Skin of body (tissue), 2 donors: Measurements from ENCODE around the gene RFLNA. TPM values are rescaled to one million over a fixed set of nuclear protein-coding genes. Genes with fewer than 3 reads are reported as not detected.

ENCODE experiments used
- DNase-seq: peaks from one replicate; lab custom pipeline; 2025; lab: John Stamatoyannopoulos, UW
- total RNA-seq: library from RNA; depleted of rRNA; stranded (reverse); fragments of >200 nt; gene quantifications from one replicate; pipeline ENCODE4 v1.2.3, GENCODE V29; 2014

RFLNA gene
- total RNA-seq, 1 donor from 2014 or later: 8.8 TPM

- DNase-seq: no peak
These were observed 42.0 kb downstream of the RFLNA start for GRCh38 chr12:124336742-124337520.

DNA sequence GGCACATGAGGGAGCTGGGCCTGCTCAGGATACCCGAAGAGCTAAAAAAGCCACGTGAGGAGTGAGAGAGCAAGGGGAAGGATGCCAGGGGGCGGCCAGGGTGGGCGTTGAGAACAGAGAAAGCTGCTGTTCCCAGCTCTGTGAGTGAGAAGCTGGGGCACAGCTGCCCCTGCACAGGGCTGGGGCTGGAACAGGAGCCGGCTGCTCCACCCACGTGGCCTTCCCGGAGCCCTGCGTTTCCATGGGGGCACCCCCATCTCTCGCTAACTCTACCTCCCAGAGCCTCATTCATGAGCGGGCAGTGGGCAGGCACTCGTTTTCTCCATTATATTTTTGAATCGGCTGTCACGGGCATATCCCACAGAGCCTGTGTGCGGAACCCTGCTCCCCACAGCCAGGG is 42.7 kb downstream of the RFLNA start:
- no peak for DNase-seq

DNA sequence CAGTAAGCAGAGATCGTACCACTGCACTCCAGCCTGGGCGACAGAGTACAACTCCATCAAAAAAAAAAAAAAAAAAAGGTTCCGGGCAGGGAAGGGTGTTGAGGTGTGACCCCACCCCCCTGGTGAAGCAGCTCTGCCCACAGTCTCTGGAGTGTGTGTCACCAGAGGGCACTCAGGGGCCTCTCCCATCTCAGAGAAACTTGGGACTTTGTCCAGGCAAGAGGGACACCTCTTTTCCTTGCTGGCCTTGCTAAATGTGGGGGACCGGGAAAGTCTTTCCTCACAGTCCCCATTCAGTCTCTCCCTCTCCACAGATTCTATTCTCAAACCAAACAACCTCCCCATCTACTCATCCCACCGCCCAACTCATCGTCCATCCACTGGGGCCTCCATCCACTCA is 43.6 kb downstream of the RFLNA start:
- no peak for DNase-seq

GRCh38 chr12:124338876-124339603 is 44.1 kb downstream of the RFLNA start:
- no peak for DNase-seq

DNA sequence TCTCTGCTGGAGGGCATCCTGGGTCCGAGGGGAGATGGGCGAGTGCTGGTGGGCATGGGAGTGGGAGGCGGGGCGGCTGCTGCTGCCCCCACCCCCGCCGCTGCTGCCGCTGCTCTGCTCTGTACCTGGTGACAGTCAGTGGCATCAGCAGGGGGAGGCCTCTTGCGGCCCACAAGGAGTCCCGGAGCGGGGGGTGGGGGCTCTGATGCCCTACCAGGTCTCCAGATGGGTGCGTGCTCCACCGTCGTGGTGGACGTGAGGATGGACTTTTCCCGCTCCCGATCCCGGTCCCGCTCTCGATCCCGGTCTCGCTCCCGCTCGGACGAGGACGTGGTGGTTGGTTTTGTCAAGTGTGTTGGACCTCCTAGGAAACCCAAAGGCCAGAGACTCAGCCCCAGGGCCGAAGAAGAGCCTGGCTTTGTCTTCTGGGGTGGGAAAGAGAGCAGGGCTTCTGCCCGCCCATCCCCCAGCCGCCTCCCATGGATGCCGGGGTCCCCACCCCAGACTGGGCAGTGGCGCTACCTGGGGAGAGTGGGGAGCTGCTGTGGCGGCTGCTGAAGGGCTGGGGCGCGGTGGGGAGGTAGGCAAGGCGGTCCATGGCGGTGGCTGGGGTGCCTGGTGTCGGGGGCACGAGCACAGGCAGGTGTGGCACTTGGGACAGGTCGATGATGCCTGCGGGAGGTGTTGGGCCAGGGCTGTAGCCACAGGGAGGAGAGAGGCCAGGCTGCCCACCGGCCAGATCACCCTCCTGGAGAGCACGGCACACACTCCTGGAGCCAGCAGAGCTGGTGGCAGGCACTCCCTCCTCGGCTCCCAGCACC is 45.4 kb downstream of the RFLNA start:
- DNase-seq: no peak

DNA sequence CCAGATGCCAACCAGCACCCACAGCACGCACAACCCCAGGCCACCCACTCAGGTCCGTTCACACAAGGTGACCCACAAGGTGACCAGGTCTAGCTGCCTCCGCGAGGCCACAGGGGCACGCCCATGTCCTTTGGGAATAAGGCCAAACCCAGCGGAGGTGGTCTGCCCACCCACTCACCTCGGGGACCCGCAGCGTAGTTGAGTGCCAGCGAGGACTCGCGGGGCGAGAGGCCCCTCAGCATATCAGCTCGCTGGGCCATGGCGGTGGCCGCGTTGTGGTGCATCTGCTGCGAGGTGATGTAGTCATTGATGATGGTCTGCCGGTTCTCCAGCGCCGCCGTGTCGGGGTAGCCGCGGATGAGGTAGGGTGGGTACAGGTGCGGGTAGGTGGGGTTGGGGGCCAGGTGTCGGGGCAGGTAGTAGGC is 46.8 kb downstream of the RFLNA start:
- no peak for DNase-seq

- DNase-seq: no peak
These were observed 49.1 kb downstream of the RFLNA start for GRCh38 chr12:124344022-124344421.

DNA sequence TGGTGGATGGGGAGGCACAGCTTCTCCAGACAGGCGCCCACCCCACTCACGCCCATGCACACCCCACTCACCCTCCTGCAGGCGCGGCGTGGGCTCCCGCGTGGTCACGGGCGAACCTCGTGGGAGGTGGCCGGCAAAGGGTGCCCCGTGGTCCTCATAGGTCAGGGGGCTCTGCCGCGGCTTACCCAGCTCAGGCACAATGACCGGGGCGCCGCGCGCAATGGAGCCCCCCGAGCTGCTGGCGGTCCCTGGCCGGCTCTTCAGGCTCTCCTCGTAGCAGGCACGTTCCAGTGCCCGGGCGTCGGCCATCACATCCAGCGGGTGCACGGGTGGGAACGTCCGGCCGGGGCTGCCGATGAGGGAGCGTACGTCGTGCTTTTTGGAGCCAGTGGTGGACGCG is 49.6 kb downstream of the RFLNA start:
- DNase-seq: no peak

DNA sequence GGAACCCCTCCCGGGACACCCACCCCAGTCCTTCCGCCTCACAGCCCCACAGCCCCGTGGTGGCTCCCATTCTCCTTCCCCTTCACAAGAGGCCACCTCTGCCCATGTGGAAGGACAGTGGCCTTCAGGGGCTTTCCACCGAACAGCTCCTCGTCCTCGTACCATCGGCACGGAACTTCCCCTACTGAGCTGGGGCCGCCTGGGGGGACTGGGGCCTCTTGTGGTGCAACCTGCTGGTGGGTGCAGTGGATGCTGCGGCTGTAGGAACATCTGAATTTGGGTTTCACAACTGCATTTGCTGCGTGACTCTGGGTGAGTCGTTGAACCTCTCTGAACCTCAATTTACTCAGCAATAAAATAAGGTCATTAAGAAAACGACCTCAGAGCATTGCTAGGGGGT is 50.9 kb downstream of the RFLNA start:
- no peak for DNase-seq

GRCh38 chr12:124346425-124347168 is 51.7 kb downstream of the RFLNA start:
- DNase-seq: no peak

DNA sequence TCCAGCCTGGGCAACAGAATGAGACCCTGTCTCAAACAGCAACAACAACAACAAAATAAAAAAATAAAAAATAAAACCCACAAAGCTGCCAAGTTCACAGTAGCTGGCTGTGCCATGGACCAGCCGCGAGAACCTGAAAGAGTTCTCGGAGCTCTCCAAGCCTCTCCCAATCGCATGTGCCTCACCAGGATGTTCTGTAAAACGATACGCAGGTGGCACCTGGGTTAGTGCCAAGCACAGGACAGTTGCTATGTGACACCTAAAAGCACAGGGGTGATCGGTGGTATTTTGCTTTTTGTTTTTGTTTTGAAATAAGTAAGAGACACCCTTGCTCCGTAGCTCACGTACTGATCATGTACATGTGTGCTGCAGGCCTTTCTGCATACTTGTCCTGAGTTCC is 52.4 kb downstream of the RFLNA start:
- no peak for DNase-seq

DNA sequence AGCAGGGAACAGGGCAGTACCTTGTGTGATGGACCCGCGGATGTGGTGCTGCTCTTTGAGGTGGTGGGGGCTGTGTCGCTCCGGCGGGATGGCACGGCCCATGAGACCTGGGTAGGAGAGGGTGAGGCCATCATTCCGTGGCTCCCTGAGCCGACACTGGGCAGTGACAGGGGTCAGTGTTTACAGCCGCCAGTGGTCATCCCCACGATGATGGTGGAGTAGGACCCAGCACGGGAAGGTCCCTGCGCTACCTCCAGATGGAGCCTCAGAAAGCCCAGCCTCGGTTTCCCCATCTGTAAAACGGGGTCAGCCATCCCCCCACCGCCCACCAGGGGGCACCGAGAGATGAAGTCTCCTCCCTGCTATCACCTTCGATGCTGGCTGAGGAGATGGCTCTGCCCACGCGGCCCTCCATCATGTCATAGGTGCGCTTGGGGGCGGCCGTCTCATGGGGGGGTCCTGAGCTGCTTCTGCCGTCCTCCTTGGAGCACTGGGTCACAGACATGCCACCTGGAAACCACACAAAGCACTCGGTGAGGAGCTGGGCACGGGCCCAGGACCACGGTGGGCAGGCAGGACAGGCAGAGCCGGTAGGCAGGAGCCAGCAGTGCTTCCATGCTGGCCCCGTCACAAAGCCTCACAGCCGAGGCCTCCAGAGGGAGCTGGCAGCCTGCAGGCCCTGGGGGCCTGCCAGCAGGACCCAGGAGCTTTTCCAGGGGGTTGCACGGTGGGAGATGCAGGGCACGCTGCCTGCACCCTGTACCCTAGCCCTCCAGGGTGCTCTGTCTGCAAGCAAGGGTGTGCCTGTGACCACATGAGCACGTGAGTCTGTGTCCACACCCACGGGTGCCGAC is 53.1 kb downstream of the RFLNA start:
- DNase-seq: no peak

- no peak for DNase-seq
These were observed 53.9 kb downstream of the RFLNA start for GRCh38 chr12:124348659-124349380.

DNA sequence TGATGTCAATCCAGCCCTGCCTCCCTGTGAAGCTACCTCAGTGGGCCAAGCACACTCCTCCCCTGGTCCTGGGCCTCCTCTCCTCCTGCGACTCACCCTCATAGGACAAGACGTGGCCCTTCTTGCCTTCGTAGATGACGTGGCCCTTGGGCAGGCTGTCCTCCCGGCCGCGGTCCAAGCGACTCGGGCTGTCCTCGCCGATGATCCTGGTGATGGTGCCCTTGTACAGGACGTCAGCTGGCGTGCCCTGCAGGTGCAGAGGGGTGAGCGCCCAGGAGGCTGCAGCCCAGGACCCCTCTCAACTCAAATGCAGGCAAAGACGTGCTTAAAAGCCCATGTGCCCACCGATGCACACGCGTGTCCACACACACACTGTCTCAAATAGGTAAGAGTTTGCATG is 55.6 kb downstream of the RFLNA start:
- no peak for DNase-seq

GRCh38 chr12:124351422-124351821 is 56.5 kb downstream of the RFLNA start:
- DNase-seq: no peak

GRCh38 chr12:124352257-124352656 is 57.4 kb downstream of the RFLNA start:
- DNase-seq: no peak

DNA sequence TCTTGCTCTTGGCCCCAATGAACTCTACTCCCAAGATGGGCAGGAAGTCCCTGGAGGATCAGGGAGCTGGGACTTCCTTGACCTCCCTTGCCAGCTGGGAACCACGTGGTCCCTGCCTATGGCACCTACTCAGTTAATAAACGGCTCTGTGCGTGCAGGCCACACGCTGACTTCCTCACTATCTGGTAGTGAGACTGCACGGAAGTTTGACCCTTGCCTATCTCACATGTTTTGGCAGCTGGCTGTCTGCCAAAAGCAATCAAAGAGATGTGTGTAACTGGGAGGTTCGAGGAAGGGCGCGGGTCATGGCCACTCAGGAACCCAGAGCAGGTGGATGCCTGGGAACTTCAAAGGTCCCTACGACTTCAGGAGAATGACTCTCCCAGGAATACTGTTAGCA is 57.9 kb downstream of the RFLNA start:
- no peak for DNase-seq

DNA sequence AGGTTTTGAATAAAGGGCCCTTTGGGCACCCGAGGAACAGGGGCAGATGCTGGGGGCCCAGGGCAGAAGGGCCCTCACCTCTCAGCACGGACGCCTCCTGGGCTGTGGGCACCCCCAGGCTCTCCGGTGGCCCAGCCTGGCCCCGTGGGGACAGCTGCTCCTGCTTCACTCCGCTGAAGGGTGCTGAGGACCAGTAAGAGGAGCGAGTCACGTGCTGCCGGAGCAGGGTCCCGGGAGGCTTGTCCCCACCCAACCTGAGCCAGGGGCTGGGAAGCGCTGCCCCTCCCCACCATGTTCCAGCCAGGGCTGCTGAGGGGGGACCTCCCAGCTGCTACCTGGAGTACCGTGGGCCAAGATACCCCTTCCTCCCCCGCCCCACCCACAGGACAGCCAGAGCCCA is 59.5 kb downstream of the RFLNA start:
- DNase-seq: no peak

- no peak for DNase-seq
These were observed 61.3 kb downstream of the RFLNA start for GRCh38 chr12:124356221-124356620.

DNA sequence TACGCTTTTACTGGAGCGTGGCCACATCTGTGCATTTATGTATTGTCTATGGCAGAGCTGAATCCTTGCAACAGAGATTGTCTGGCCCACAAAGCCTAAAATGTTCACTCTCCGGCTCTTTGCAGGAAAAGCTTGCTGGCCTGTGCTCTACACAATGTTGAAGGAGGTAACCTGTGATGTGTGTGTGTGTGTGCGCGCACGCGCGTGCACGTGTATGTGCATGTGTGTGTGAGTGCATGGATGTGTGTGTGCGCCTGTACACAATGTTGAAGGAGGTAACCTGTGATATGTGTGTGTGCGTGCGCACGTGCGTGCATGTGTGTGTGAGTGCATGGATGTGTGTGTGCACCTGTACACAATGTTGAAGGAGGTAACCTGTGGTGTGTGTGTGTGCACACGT is 62.7 kb downstream of the RFLNA start:
- no peak for DNase-seq
